ENCODE results near the gene RPL27A. TPM values are rescaled to one million over a fixed set of nuclear protein-coding genes. Genes with fewer than 3 reads are reported as not detected.

Gene RPL27A
- total RNA-seq, 1 experiment from 2014 or later = 1,008 TPM

GRCh38 chr11:8681837-8682302, 722 bp upstream of the RPL27A start:
- H3K4me3 ChIP-seq (ENCODE audit: low read depth, low read length) = peak overlapping the region; percentile 78
- Mint-ChIP-seq H3K4me1 (ENCODE audit: low read depth, unreplicated experiment) (peaks cover 31% of the 10 kb centered on the region), H3K27ac (ENCODE audit: unreplicated experiment) (peak overlapping the region; percentile 76), H3K36me3 (ENCODE audit: insufficient read depth, unreplicated experiment) (peaks cover 63% of the 10 kb centered on the region), H3K27me3 (ENCODE audit: insufficient read depth, unreplicated experiment) (no peaks in the 10 kb centered on the region), H3K9me3 (ENCODE audit: unreplicated experiment) (peaks cover 13% of the 10 kb centered on the region), H3K4me3 (ENCODE audit: unreplicated experiment) (peak overlapping the region; percentile 92)
- no peak for DNase-seq
- peaks cover 7% of the 10 kb centered on the region for H3K36me3 ChIP-seq (ENCODE audit: control insufficient read depth, insufficient read depth, low read length)
- H3K4me1 ChIP-seq = peaks cover 26% of the 10 kb centered on the region
- no peak for TF ChIP-seq CTCF (IDR thresholded peaks at IDR 0.05; ENCODE audit: insufficient read depth in 1 of 2, low read depth in 1 of 2, low read length in 1 of 2, severe bottlenecking in 1 of 2, unreplicated experiment in 1 of 2)
- ChIA-PET CTCF (interaction anchor here (0.6 to 1.6 kb wide), 5 partner anchors 17 to 1577 kb away, joined by 3 to 5 read pairs (median 3); no protein-coding TSS in a partner anchor), POLR2A (interaction anchor here (0.9 to 1.4 kb wide), 6 partner anchors 40 to 283 kb away, joined by 3 to 9 read pairs (median 4); no protein-coding TSS in a partner anchor)
- H3K9me3 ChIP-seq = no peaks in the 10 kb centered on the region
- no peaks in the 10 kb centered on the region for H3K27me3 ChIP-seq (replicated peaks; ENCODE audit: control insufficient read depth, insufficient read depth, low read length)
- BruUV-seq (replicated peaks) = TSS peak; percentile 79
- intact Hi-C loops (cut with micrococcal nuclease; ENCODE audit: unreplicated experiment) = no loop called here

DNA sequence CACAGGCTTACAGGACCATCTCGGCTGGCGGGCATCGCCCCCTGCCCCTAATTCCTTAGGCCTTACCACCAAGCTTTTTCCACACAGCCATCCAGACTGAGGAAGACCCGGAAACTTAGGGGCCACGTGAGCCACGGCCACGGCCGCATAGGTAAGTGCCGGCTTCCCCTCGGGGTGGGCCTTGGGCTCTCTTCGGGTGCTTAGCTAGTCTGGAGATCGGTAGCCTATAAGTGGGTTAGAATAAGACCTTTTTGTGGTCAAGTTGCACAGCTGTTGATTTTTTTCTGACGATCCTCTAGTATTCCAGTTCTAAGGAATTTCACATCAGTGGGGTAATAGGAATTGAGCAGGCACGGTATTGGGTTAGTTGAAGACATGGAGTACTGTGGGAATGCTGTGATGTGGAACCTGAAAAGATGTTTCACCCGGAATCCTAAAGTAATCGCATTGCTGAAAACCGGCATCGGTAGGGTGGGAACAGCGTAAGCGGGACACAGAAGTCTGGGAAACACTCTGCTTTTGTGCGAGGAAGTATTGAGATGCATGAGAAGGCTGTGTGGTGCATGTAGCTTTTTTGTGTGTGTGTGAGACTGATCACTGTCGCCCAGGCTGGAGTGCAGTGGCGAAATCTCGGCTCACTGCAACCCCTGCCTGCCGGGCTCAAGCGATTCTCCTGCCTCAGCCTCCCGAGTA, 669 bp downstream of the RPL27A start:
- ChIA-PET POLR2A (interaction anchor here (0.6 to 1.4 kb wide), 3 partner anchors 187 to 824 kb away, joined by 5 to 9 read pairs (median 6); no protein-coding TSS in a partner anchor), CTCF (interaction anchor here (0.5 to 1.6 kb wide), 2 partner anchors 10 to 15 kb away, joined by 3 to 5 read pairs; no protein-coding TSS in a partner anchor)
- Histone ChIP-seq H3K27me3 (replicated peaks; ENCODE audit: control insufficient read depth, insufficient read depth, low read length) (no peaks in the 10 kb centered on the region), H3K4me3 (ENCODE audit: low read depth, low read length) (peak overlapping the region; percentile 78), H3K36me3 (ENCODE audit: control insufficient read depth, insufficient read depth, low read length) (peaks cover 7% of the 10 kb centered on the region), H3K4me1 (peaks cover 34% of the 10 kb centered on the region), H3K9me3 (no peaks in the 10 kb centered on the region)
- Mint-ChIP-seq H3K9me3 (ENCODE audit: unreplicated experiment) (peaks cover 13% of the 10 kb centered on the region), H3K4me1 (ENCODE audit: low read depth, unreplicated experiment) (peaks cover 38% of the 10 kb centered on the region), H3K27ac (ENCODE audit: unreplicated experiment) (peak overlapping the region; percentile 76), H3K4me3 (ENCODE audit: unreplicated experiment) (peak overlapping the region; percentile 92), H3K36me3 (ENCODE audit: insufficient read depth, unreplicated experiment) (peaks cover 77% of the 10 kb centered on the region), H3K27me3 (ENCODE audit: insufficient read depth, unreplicated experiment) (no peaks in the 10 kb centered on the region)
- BruUV-seq (replicated peaks) = TSS peak; percentile 43
- no peak for TF ChIP-seq CTCF (IDR thresholded peaks at IDR 0.05; ENCODE audit: insufficient read depth in 1 of 2, low read depth in 1 of 2, low read length in 1 of 2, severe bottlenecking in 1 of 2, unreplicated experiment in 1 of 2)
- intact Hi-C loops (cut with micrococcal nuclease; ENCODE audit: unreplicated experiment) = no loop called here
- no peak for DNase-seq

DNA sequence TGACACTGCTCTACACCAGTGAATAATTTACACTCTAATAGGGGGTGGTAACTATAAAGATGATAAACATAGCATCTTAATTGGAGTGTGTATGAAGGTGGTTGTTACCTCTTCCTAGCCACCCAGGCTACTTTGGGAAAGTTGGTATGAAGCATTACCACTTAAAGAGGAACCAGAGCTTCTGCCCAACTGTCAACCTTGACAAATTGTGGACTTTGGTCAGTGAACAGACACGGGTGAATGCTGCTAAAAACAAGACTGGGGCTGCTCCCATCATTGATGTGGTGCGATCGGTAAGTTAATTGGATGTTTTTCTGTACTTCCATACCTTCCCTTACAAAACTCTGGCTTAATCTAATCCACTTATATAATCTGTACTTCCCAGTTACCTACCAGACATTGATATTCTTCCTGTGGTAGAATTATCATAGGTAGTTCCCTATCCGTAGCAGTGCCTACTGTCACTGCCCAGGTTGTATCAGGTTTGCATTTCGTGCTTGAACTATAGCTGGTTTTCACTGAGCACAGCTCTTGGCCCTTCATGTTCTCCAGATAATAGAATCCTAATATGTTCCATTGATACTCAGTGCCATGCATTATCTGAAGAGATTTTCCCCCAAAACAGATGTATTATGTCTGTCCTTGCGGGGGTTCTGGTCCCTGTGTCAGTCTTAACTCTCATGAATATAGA, 2.2 kb downstream of the RPL27A start:
- TF ChIP-seq CTCF (IDR thresholded peaks at IDR 0.05; ENCODE audit: insufficient read depth in 1 of 2, low read depth in 1 of 2, low read length in 1 of 2, severe bottlenecking in 1 of 2, unreplicated experiment in 1 of 2) = no peak
- Histone ChIP-seq H3K4me1 (peaks cover 37% of the 10 kb centered on the region), H3K4me3 (ENCODE audit: low read depth, low read length) (no peak overlapping the region), H3K27me3 (replicated peaks; ENCODE audit: control insufficient read depth, insufficient read depth, low read length) (no peaks in the 10 kb centered on the region), H3K9me3 (no peaks in the 10 kb centered on the region), H3K36me3 (ENCODE audit: control insufficient read depth, insufficient read depth, low read length) (peaks cover 7% of the 10 kb centered on the region)
- CTCF ChIA-PET = no interaction called here
- no TSS peak for BruUV-seq (replicated peaks)
- H3K27me3 Mint-ChIP-seq (ENCODE audit: insufficient read depth, unreplicated experiment) = no peaks in the 10 kb centered on the region
- H3K27ac Mint-ChIP-seq (ENCODE audit: unreplicated experiment) = peak overlapping the region; percentile 18
- POLR2A ChIA-PET = interaction anchor here (0.6 kb wide), 1 partner anchor 547 kb away, joined by 3 read pairs; no protein-coding TSS in a partner anchor
- H3K9me3 Mint-ChIP-seq (ENCODE audit: unreplicated experiment) = peaks cover 13% of the 10 kb centered on the region
- intact Hi-C loops (cut with micrococcal nuclease; ENCODE audit: unreplicated experiment) = loop anchor here (5.0 kb wide), 1 partner anchor 228 kb away; the partner anchor contains the start of gene AKIP1
- H3K36me3 Mint-ChIP-seq (ENCODE audit: insufficient read depth, unreplicated experiment) = peaks cover 90% of the 10 kb centered on the region
- DNase-seq = no peak
- peaks cover 40% of the 10 kb centered on the region for H3K4me1 Mint-ChIP-seq (ENCODE audit: low read depth, unreplicated experiment)
- peak overlapping the region; percentile 92 for H3K4me3 Mint-ChIP-seq (ENCODE audit: unreplicated experiment)

Measured in Caco-2 (cell line).